ENCODE data around the gene TCOF1.

The TCOF1 gene

DNA sequence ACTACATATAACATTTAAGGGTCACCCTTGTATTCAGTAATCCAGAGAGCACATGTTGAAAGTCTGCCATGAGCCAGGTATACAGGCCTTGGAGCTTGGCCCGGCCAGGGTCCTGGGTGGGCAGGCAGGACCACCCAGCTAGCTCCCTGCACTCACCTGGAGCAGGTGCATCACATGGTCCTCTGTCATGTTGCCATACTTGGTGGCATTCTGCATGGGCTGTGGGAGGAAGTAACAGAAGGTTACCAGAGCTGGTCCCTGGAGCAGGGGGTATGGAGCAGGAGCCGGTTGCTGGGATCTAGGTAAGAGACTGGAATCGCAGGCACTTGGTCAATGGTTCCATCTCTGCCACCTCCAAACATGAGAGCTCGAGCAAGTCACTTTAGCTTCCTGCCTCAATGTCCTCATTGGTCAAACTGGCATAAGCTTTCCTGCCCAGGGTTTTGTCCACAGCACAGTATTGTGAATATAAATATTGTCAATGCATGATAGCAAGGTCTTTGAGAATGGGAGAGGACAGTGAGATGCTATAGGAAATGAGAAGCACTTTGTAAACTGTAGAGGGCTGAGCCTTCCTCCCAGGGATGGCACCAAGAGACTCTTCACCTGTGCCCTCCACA, 48.7 kb downstream of the TCOF1 start:
- H3K4me3 ChIP-seq (replicated peaks; ENCODE audit: low read depth, low read length), result no peak overlapping the region
- no peak for DNase-seq (ENCODE audit: extremely low read depth, low read depth)
- TF ChIP-seq CTCF (IDR thresholded peaks at IDR 0.05; ENCODE audit: low read depth, low read length, missing control alignments), result no peak

DNA sequence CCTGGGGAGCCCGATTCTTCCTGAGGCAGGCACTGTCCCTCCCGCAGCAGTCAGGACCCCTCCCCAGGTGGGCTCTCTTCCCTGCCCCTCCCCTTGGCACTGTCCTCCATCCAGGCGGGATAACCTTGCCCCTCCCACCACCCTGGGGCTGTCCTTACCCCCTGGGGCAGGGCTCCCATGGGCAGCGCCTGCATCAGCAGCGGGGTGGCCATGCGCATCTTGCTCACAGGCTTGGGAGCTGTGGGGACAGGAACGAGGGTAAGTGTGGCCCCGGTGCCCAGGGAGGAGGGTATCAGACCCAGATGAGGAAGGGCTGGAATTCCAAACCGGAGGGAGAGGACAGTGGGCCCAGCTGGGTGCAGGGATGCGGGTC, 49.2 kb downstream of the TCOF1 start:
- H3K4me3 ChIP-seq (replicated peaks; ENCODE audit: low read depth, low read length), result no peak overlapping the region
- DNase-seq (ENCODE audit: extremely low read depth, low read depth), result no peak
- no peak for TF ChIP-seq CTCF (IDR thresholded peaks at IDR 0.05; ENCODE audit: low read depth, low read length, missing control alignments)

DNA sequence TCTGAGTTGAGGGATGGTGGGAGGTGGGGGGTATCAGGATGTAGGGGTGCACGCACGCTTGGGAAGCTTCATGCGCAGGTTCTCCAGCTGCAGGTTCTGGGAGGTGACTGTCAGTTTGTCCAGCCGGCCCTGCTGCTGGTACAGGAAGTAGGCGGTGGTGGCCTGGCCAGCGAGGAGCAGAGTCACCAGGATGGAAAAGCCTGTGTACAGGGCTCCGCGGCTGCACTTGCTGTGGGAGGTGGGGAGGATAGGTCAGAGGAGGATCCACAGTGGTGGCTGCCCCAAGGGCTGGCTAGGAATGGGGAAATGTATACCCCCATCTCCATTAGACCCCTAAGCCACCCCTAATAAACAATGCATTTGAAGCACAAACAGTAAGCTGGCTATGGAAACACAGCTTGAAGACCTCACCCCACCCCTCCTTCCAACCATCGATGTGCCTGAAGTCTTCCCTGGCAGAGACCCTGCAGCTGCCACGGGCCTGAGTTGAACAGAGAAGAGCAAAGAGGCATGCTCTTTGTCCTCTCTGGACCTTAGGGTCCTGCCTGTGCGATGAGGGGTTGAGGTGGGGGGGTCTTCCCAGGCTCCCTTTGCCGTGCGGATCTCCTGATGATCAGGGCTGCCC, 49.7 kb downstream of the TCOF1 start:
- no peak for TF ChIP-seq CTCF (IDR thresholded peaks at IDR 0.05; ENCODE audit: low read depth, low read length, missing control alignments)

GRCh38 chr5:150408231-150408943, 50.9 kb downstream of the TCOF1 start:
- no peak overlapping the region for H3K4me3 ChIP-seq (replicated peaks; ENCODE audit: low read depth, low read length)
- DNase-seq (ENCODE audit: extremely low read depth, low read depth), result no peak
- TF ChIP-seq CTCF (IDR thresholded peaks at IDR 0.05; ENCODE audit: low read depth, low read length, missing control alignments), result no peak

More for the DNA sequence above, 49.7 kb downstream of the TCOF1 start:
- DNase-seq (ENCODE audit: extremely low read depth, low read depth), result no peak
- no peak overlapping the region for H3K4me3 ChIP-seq (replicated peaks; ENCODE audit: low read depth, low read length)

- no peak for TF ChIP-seq CTCF (IDR thresholded peaks at IDR 0.05; ENCODE audit: low read depth, low read length, missing control alignments)
- peak; percentile 80 for DNase-seq (ENCODE audit: extremely low read depth, low read depth)
- H3K4me3 ChIP-seq (replicated peaks; ENCODE audit: low read depth, low read length), result no peak overlapping the region
Measured at GRCh38 chr5:150409638-150410523, 52.4 kb downstream of the TCOF1 start.

- peak; percentile 40 for DNase-seq (ENCODE audit: extremely low read depth, low read depth)
- H3K4me3 ChIP-seq (replicated peaks; ENCODE audit: low read depth, low read length), result no peak overlapping the region
- TF ChIP-seq CTCF (IDR thresholded peaks at IDR 0.05; ENCODE audit: low read depth, low read length, missing control alignments), result no peak
Measured at GRCh38 chr5:150410524-150411244, 53.2 kb downstream of the TCOF1 start.
